Astrocyte of the spinal cord (primary cell): ENCODE data around the gene PIK3R2.

Experiments
- DNase-seq: peaks from one replicate; pipeline ENCODE4 v3.0.0; 2011; ENCODE audit warnings: low read depth, low spot score
- H3K4me3 ChIP-seq: 2 replicates; pipeline ENCODE4 v1.5.1; 2011; ENCODE audit warnings: low read depth, mild to moderate bottlenecking, low read length, moderate library complexity
- CTCF ChIP-seq: IDR thresholded peaks from 2 replicates; pipeline ENCODE4 v1.5.1; 2012; ENCODE audit warnings: low read depth, mild to moderate bottlenecking, low read length, inconsistent platforms
- in situ Hi-C: cut with HindIII; loops from 2 replicates; pipeline ENCODE4 v1.10.0; 2017; ENCODE audit warnings: low sequenced_read_pairs

Gene PIK3R2

GRCh38 chr19:18143902-18144301 lies 9.1 kb upstream of the PIK3R2 start:
- no peak for TF ChIP-seq CTCF
- in situ Hi-C loops, result no loop called here
- DNase-seq, result no peak
- no peak overlapping the region for H3K4me3 ChIP-seq

- DNase-seq, result no peak
- in situ Hi-C loops, result no loop called here
- H3K4me3 ChIP-seq, result no peak overlapping the region
These were observed 8.6 kb upstream of the PIK3R2 start for GRCh38 chr19:18144361-18144760.

DNA sequence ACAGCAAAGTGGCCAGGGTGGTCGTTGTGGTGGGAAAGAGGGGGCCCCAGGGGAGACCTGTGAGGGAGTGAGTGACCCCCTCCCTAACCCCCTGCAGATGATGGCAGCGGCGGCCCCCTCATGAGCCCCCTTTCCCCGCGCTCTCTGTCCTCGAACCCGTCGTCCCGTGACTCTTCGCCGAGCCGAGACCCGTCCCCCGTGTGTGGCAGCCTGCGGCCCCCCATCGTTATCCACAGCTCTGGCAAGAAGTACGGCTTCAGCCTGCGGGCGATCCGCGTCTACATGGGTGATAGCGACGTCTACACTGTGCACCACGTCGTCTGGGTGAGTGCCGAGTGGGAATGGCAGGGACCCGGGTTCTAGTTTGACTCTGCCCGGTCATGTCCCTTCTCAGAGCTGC lies 8.1 kb upstream of the PIK3R2 start:
- in situ Hi-C loops, result no loop called here
- H3K4me3 ChIP-seq, result no peak overlapping the region
- no peak for TF ChIP-seq CTCF
- DNase-seq, result no peak

More at GRCh38 chr19:18144361-18144760, 8.6 kb upstream of the PIK3R2 start:
- no peak for TF ChIP-seq CTCF

GRCh38 chr19:18145391-18145999 lies 7.5 kb upstream of the PIK3R2 start:
- in situ Hi-C loops, result no loop called here
- no peak overlapping the region for H3K4me3 ChIP-seq
- no peak for DNase-seq
- TF ChIP-seq CTCF, result no peak

GRCh38 chr19:18147396-18147795 lies 5.6 kb upstream of the PIK3R2 start:
- in situ Hi-C loops, result no loop called here
- no peak overlapping the region for H3K4me3 ChIP-seq
- DNase-seq, result no peak
- TF ChIP-seq CTCF, result no peak

DNA sequence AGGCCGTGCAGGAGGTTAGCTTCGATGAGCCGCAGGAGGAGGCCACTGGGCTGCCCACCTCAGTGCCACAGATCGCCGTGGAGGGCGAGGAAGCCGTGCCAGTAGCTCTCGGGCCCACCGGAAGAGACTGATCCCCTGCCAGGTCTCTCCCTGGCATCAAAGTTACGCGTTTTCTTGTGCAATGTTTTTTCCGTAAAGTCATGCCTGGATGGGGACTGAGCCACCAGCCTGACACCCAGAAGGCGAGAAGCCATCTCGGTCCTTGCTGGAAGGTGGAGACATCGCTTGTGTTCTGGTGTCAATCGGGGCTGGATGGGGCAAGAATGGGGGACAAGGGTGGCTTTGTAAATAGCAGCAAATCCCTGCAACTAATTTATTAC lies 3.4 kb upstream of the PIK3R2 start:
- no peak for DNase-seq
- in situ Hi-C loops, result no loop called here
- no peak overlapping the region for H3K4me3 ChIP-seq
- no peak for TF ChIP-seq CTCF
